ENCODE measurements around the gene CACNG7.

CACNG7 gene

GRCh38 chr19:53879140-53880081 lies 29.7 kb upstream of the CACNG7 start:
- peak in 1 of 2 donors; percentile 44 for DNase-seq

GRCh38 chr19:53880711-53881481 lies 28.2 kb upstream of the CACNG7 start:
- no peak for DNase-seq

GRCh38 chr19:53881482-53882390 lies 27.3 kb upstream of the CACNG7 start, which contains the start of gene PRKCG:
Gene PRKCG, plus strand, starts transcription at chr19:53882197. Its CDS starts 298 bp downstream, at chr19:53882495.
- DNase-seq = no peak

- DNase-seq = no peak
Measured at GRCh38 chr19:53882391-53883050, 26.6 kb upstream of the CACNG7 start.

GRCh38 chr19:53883231-53883661 lies 25.8 kb upstream of the CACNG7 start:
- no peak for DNase-seq

- DNase-seq = no peak
Measured at GRCh38 chr19:53883741-53884140, 25.3 kb upstream of the CACNG7 start.

GRCh38 chr19:53884256-53884655 lies 24.8 kb upstream of the CACNG7 start:
- no peak for DNase-seq

- no peak for DNase-seq
Measured at GRCh38 chr19:53885036-53885435, 24.0 kb upstream of the CACNG7 start.

GRCh38 chr19:53892301-53892980 lies 16.6 kb upstream of the CACNG7 start:
- no peak for DNase-seq

GRCh38 chr19:53892981-53893325 lies 16.1 kb upstream of the CACNG7 start:
- no peak for DNase-seq

- DNase-seq = no peak
Measured at GRCh38 chr19:53894707-53895106, 14.4 kb upstream of the CACNG7 start.

- no peak for DNase-seq
Measured at GRCh38 chr19:53896682-53897081, 12.4 kb upstream of the CACNG7 start.

- DNase-seq = no peak
Measured at GRCh38 chr19:53897459-53897858, 11.6 kb upstream of the CACNG7 start.

GRCh38 chr19:53898166-53898565 lies 10.9 kb upstream of the CACNG7 start:
- DNase-seq = no peak

- no peak for DNase-seq
Measured at GRCh38 chr19:53898636-53899341, 10.3 kb upstream of the CACNG7 start.

- DNase-seq = no peak
Measured at GRCh38 chr19:53900191-53900860, 8.8 kb upstream of the CACNG7 start.

- no peak for DNase-seq
Measured at GRCh38 chr19:53903055-53903680, 5.9 kb upstream of the CACNG7 start.

GRCh38 chr19:53904909-53905308 lies 4.2 kb upstream of the CACNG7 start:
- no peak for DNase-seq

- no peak for DNase-seq
Measured at GRCh38 chr19:53905787-53906186, 3.3 kb upstream of the CACNG7 start.

Data from bone marrow (tissue), 2 donors.